ENCODE data around the gene ERMARD.

ERMARD gene

GRCh38 chr6:169810066-169810989, 58.9 kb downstream of the ERMARD start:
- H3K4me3 ChIP-seq (ENCODE audit: low read depth, low read length), result no peak overlapping the region
- no peak for DNase-seq (ENCODE audit: low read depth)
- TF ChIP-seq, protein P1, sequence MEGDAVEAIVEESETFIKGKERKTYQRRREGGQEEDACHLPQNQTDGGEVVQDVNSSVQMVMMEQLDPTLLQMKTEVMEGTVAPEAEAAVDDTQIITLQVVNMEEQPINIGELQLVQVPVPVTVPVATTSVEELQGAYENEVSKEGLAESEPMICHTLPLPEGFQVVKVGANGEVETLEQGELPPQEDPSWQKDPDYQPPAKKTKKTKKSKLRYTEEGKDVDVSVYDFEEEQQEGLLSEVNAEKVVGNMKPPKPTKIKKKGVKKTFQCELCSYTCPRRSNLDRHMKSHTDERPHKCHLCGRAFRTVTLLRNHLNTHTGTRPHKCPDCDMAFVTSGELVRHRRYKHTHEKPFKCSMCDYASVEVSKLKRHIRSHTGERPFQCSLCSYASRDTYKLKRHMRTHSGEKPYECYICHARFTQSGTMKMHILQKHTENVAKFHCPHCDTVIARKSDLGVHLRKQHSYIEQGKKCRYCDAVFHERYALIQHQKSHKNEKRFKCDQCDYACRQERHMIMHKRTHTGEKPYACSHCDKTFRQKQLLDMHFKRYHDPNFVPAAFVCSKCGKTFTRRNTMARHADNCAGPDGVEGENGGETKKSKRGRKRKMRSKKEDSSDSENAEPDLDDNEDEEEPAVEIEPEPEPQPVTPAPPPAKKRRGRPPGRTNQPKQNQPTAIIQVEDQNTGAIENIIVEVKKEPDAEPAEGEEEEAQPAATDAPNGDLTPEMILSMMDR (IDR thresholded peaks at IDR 0.05; ENCODE audit: low read depth, low read length, missing control alignments), result no peak

DNA sequence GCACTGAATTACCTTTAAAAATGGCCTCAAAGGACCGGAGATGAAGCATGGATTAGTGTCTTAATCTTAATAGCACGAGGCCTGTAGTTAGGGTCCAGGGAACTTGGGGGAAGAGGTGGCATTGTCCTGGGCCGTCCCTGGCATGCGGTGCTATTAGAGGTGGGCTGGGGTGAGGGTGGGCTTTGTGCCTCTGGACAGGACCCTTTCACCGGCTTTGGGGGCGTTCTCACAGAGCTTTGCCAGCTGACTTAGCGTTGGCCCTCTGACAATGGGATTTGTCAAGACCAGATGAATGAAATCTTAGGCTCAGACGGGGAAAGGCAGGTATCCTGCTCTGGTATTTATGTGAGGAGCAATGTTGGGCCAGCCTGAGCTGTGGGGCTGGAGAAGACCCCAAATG, 59.6 kb downstream of the ERMARD start:
- TF ChIP-seq, protein P1 (IDR thresholded peaks at IDR 0.05; ENCODE audit: low read depth, low read length, missing control alignments), result no peak
- no peak overlapping the region for H3K4me3 ChIP-seq (ENCODE audit: low read depth, low read length)
- DNase-seq (ENCODE audit: low read depth), result no peak

DNA sequence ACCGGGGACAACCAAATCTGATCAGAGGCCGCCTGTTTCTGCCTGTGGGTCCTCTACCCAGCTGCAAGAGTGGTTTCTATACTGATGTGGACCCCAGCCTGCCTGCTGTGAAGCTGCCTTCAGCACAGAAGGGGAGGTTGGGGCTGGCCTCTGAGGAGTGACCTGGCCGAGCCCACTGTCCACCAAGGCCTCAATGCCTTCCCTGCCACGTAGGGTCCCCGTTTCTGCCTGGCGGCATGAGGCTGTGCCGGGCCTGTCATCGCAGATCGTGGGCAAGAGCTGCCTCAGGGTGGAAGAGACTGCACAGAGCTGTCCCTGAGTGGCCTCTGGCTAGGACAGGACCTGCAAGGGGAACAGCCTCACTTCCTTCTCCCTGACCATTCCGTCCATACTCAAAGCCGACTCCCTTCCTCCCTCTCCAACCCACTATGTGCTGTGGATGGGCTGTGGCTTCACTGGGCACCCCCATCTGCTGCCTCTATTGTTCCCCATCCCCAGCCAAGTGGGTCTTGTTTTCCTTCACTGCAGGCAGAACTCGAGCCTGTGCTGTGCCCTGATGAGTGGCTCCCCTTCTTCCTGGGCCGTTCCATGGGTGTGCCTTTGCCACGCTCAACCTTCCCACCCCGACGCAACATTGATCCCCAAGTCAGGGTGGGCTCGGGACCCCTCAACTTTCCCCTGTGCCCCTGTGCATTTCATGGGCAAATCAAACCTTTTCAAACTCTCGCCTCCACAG, 60.3 kb downstream of the ERMARD start:
- no peak overlapping the region for H3K4me3 ChIP-seq (ENCODE audit: low read depth, low read length)
- TF ChIP-seq, protein P1 (IDR thresholded peaks at IDR 0.05; ENCODE audit: low read depth, low read length, missing control alignments), result no peak
- DNase-seq (ENCODE audit: low read depth), result no peak

GRCh38 chr6:169812257-169812644, 60.8 kb downstream of the ERMARD start:
- TF ChIP-seq, protein P1 (IDR thresholded peaks at IDR 0.05; ENCODE audit: low read depth, low read length, missing control alignments), result no peak
- no peak overlapping the region for H3K4me3 ChIP-seq (ENCODE audit: low read depth, low read length)
- DNase-seq (ENCODE audit: low read depth), result no peak

DNA sequence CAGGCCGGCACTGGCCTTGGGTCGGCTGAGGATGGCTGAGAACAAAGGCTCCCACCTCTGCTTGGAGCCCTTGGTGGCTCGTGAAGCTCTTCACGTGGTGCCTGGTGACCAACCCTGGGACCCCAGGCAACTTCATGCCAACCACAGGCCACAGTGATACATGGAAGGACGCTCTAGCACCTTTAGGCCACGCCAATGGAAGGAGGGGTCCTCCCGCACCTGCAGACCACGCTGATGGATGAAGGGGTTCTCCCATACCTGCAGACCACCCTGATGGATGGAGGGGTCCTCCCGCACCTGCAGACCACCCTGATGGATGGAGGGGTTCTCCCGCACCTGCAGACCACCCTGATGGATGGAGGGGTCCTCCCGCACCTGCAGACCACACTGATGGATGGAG, 62.5 kb downstream of the ERMARD start:
- TF ChIP-seq, protein P1 (IDR thresholded peaks at IDR 0.05; ENCODE audit: low read depth, low read length, missing control alignments), result no peak
- no peak for DNase-seq (ENCODE audit: low read depth)
- no peak overlapping the region for H3K4me3 ChIP-seq (ENCODE audit: low read depth, low read length)

GRCh38 chr6:169816054-169816453, 64.6 kb downstream of the ERMARD start:
- TF ChIP-seq, protein P1 (IDR thresholded peaks at IDR 0.05; ENCODE audit: low read depth, low read length, missing control alignments), result no peak
- no peak overlapping the region for H3K4me3 ChIP-seq (ENCODE audit: low read depth, low read length)
- no peak for DNase-seq (ENCODE audit: low read depth)
